ENCODE data around the gene ADRA2C. TPM values are rescaled to one million over a fixed set of nuclear protein-coding genes. Genes with fewer than 3 reads are reported as not detected.
A peak's percentile ranks its signal among the peaks of the same experiment; 100 is the strongest.

Gene ADRA2C
- total RNA-seq, 6 experiments from 2014 or later, result 0.17 to 0.81 (median 0.65) TPM; not detected in 1

DNA sequence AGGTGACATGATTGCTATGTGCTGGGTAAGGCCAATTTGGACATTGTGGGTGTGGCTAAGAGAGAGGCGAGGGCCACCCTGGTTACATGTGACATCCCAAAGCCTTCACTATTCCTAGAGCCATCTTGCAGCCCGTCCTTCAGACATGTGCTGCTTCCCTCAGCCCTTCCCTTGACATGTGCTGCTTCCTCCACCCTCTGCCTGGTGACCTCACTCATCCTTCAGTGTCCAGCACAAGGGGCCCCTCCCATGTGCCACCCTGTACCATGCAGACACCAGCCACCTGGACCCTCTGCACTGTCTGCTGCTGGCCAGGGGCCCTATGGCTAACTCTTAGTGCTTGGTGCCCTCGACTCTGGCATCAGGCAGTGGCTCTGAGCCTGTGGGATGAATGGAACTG lies 27.4 kb downstream of the ADRA2C start:
- Histone ChIP-seq H3K27ac (no peak overlapping the region), H3K9me3 (no peaks in the 10 kb centered on the region), H3K27me3 (no peaks in the 10 kb centered on the region), H3K36me3 (no peaks in the 10 kb centered on the region), H3K4me3 (no peak overlapping the region), H3K4me1 (no peaks in the 10 kb centered on the region)
- no peak for TF ChIP-seq POLR2A (IDR thresholded peaks at IDR 0.05)
- TF ChIP-seq, protein P1, sequence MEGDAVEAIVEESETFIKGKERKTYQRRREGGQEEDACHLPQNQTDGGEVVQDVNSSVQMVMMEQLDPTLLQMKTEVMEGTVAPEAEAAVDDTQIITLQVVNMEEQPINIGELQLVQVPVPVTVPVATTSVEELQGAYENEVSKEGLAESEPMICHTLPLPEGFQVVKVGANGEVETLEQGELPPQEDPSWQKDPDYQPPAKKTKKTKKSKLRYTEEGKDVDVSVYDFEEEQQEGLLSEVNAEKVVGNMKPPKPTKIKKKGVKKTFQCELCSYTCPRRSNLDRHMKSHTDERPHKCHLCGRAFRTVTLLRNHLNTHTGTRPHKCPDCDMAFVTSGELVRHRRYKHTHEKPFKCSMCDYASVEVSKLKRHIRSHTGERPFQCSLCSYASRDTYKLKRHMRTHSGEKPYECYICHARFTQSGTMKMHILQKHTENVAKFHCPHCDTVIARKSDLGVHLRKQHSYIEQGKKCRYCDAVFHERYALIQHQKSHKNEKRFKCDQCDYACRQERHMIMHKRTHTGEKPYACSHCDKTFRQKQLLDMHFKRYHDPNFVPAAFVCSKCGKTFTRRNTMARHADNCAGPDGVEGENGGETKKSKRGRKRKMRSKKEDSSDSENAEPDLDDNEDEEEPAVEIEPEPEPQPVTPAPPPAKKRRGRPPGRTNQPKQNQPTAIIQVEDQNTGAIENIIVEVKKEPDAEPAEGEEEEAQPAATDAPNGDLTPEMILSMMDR (IDR thresholded peaks at IDR 0.05), result no peak
- peak in 1 of 3 donors; percentile 36 for DNase-seq
- intact Hi-C loops (cut with DNase I), result no loop called here
- WGBS (ENCODE audit: insufficient coverage, low coverage, low lambda C conversion rate, missing lambda C conversion rate), result 20% methylated on average over 1 of the region's 3 CpGs
- ATAC-seq, result no peak

DNA sequence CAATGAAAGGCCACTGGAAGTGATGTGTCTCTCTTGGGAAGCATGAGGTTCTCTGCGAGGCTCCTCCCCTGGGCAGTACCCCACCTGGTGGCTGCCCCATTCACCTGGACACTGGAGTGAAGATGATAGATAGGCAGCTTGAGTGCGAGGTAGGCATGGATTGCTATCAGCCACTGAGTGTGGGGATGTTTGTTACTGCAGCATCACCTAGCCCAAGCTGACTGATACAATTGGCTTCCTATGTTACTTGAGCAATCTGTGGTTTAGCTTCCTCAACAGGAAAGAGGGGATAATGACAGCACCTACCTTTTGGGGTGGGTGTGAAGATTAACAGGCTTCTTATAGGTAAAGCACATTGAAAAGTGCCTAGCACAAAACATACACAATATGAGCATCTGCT lies 30.8 kb downstream of the ADRA2C start:
- Histone ChIP-seq H3K9me3 (no peaks in the 10 kb centered on the region), H3K36me3 (no peaks in the 10 kb centered on the region), H3K27me3 (no peaks in the 10 kb centered on the region), H3K27ac (no peak overlapping the region), H3K4me1 (no peaks in the 10 kb centered on the region), H3K4me3 (no peak overlapping the region)
- DNase-seq (no peak), ATAC-seq (no peak)
- intact Hi-C loops (cut with DNase I), result no loop called here
- WGBS (ENCODE audit: insufficient coverage, low coverage, low lambda C conversion rate, missing lambda C conversion rate), result 100% methylated on average over 1 of the region's 2 CpGs
- TF ChIP-seq, protein P1 (IDR thresholded peaks at IDR 0.05), result no peak
- no peak for TF ChIP-seq POLR2A (IDR thresholded peaks at IDR 0.05)

DNA sequence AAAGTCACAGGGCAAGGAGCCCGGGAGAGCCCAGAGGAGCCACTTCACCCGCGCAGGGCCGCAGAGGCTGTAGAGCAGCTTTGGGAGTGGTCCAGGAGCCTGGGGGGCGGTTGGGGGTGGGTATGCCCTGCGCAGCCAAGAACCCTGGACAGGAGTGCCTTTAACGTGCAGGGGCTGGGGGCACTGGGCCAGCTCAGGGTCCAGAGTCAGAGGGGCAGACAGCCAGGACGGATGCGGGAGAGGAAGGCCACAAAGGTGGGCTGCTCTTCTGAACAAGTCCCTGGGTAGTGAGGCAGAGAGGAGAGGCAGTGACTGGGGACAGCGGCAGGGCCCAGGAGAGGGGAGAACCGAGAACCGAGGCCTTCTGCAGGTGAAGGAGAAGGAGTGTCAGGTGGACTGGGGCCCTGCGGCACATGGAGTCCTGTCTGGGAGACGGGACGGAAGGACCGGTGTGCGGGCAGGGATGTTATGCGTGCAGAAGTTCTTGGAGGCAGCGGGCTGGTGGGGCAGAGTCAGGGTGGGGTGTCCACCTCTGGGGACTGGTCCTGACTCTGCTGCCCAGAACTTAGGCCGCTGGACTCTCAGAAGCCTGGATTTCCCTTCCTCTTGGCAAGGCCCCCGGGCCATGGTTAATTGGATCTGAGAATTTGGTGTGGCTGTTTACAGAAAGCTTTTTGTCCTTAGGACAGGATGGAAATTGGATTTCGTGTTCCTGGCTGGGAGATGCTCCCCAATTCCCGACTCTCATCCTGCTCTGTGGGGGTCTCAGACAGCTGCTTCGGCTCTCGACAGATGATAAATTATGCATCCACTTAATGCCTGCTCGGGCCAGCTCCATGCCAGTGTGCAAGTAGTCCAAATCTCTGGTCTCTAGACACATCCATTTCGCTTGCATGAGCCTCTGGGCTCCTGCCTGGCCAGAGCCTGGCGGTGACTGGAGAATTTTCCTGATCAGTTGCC lies 31.9 kb downstream of the ADRA2C start:
- Histone ChIP-seq H3K4me3 (no peak overlapping the region), H3K36me3 (no peaks in the 10 kb centered on the region), H3K9me3 (no peaks in the 10 kb centered on the region), H3K27me3 (no peaks in the 10 kb centered on the region), H3K4me1 (no peaks in the 10 kb centered on the region), H3K27ac (no peak overlapping the region)
- TF ChIP-seq POLR2A (IDR thresholded peaks at IDR 0.05), result no peak
- TF ChIP-seq, protein P1 (IDR thresholded peaks at IDR 0.05), result no peak
- peak in 2 of 3 donors; percentile 6 to 40 for DNase-seq
- intact Hi-C loops (cut with DNase I), result no loop called here
- WGBS (ENCODE audit: insufficient coverage, low coverage, low lambda C conversion rate, missing lambda C conversion rate), result 67% methylated on average over 13 of the region's 28 CpGs
- ATAC-seq, result no peak

DNA sequence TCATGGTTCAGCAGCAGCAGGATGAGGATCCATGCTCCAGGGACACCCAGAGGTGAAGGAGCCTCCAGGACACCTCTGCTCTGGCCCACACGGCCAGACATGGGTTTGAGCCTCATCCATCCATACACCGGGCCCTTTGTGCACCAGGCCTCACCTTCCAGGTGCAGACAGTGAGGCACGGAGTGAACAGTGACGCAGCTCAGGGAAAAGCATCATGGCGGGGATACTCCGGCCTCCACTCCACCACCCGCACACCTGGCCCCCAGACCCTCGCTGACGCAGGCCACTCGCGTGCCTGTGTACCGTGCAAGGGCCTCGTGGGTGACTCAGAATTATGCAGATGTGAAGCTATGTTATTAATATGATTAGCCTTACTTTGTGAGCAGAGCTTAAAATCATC lies 33.3 kb downstream of the ADRA2C start:
- DNase-seq, result peak in 2 of 3 donors; percentile 5 to 30
- TF ChIP-seq POLR2A (IDR thresholded peaks at IDR 0.05), result no peak
- TF ChIP-seq, protein P1 (IDR thresholded peaks at IDR 0.05), result no peak
- no peak for ATAC-seq
- 69% methylated on average over 12 of the region's 13 CpGs for WGBS (ENCODE audit: insufficient coverage, low coverage, low lambda C conversion rate, missing lambda C conversion rate)
- intact Hi-C loops (cut with DNase I), result no loop called here
- H3K4me3 ChIP-seq, result no peak overlapping the region
- no peaks in the 10 kb centered on the region for H3K4me1 ChIP-seq
- H3K36me3 ChIP-seq, result no peaks in the 10 kb centered on the region
- no peak overlapping the region for H3K27ac ChIP-seq
- H3K9me3 ChIP-seq, result no peaks in the 10 kb centered on the region
- H3K27me3 ChIP-seq, result no peaks in the 10 kb centered on the region

Measured in right lobe of liver (tissue), 6 donors.